Activated CD4-positive, alpha-beta T cell treated with anti-CD3 and anti-CD28 coated beads, Interleukin-2, amount 50 U/mL, for 16 hours (primary cell): ENCODE data around the gene FOXF2.

Experiments
- DNase-seq: peaks from one replicate; pipeline ENCODE4 v3.0.0-alpha.2; 2020

The FOXF2 gene

GRCh38 chr6:1415416-1416063 is 26.2 kb downstream of the FOXF2 start:
- DNase-seq, result no peak

DNA sequence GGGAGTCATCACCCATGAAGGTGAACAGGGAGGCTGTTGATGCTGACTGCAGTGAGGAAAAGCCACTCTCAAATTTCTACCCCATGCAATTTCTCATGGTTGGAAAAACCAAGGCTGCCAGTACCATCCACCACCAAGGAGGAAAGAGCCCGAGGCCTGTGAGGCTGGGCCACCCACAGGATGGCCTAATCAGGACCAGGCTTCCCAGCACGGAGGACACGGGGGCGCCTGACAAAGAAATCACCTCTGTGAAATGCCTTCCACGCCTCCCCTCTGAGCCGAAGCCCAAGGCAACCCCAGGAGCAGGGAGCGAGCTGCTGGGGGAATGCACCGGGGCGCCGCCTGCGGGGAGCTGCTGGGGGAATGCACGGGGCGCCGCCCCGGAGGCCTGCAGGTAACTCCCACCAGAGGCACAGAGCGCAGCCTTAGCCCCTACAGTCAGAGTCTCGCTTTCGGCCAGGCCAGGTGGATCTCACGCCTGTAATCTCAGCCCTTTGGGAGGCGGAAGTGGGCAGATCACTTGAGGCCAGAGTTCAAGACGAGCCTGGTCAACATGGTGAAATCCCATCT is 26.9 kb downstream of the FOXF2 start:
- no peak for DNase-seq

- DNase-seq, result no peak
Measured at GRCh38 chr6:1416820-1417219, 27.4 kb downstream of the FOXF2 start.

- DNase-seq, result no peak
Measured at GRCh38 chr6:1417718-1418117, 28.3 kb downstream of the FOXF2 start.

DNA sequence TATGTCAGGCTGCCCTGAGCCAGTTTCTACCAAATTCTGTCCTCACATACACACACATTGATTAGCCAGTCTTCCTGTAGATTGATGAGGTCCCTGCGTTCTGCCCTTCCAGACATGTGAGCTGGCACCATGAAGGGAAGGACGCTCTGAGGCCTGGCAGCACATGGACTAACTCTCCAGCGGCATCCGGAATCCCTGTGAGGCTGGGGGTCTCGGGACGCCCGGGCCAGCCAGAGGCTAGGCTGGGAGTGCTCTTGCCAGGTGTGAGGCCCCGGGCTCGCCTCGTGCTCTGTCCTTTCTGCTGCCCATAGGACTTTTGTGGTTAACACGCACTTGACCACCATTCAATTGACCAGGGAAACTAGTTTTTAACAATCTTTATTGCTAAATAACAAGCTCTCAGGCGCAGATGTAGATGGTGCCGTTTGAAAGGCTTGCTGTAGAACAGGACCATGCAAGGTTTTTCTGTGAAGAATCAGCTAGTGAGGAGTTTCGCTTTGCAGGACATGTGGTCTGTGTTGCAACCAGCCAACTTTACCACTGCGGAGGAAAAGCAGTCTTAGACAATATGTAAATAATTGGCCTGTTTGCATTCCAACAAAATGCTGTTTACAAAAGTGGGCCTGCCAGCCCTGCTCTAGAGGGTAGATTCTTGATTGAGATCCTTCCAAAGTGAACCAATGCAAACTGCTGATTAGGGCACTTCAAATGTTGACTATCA is 29.3 kb downstream of the FOXF2 start:
- no peak for DNase-seq

- no peak for DNase-seq
Measured at GRCh38 chr6:1420382-1420781, 31.0 kb downstream of the FOXF2 start.

DNA sequence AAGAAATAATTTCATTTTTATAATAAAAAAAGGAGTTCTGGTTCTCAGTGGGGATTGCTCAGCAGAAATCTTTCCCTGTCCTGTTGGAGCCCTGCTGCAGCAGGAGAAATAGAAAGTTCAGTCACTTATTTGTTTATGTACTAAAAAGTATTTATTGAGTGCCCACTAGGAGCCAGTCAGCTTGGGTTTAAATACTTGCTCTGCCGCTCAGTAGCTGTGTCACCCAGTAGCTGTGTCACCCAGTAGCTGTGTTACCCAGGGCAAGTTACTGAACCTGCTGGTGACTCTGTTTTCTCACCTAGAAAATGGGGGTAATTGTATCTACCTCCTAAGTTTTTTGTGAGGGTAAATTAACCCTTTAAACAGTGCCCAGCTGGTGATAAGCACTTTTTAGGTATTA is 32.9 kb downstream of the FOXF2 start:
- no peak for DNase-seq

DNA sequence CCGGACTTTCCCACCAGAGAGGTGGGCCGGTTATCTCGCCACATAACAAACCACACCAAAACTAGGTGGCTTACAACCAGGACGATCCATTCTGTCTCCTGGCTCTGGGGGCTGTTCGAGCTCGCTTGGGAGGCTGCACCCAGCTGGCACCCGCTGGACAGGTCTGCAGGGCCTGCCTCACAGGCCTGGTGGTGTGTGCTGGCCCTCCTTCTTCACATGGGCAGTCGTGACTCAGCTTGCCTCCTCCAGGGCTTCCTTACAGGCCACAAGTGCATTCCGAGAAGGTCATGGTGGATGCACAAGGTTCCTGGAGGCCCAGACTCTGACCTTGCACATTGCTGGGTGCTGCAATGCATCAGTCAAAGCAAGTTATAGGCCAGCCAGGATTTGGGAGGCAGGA is 34.2 kb downstream of the FOXF2 start:
- no peak for DNase-seq

DNA sequence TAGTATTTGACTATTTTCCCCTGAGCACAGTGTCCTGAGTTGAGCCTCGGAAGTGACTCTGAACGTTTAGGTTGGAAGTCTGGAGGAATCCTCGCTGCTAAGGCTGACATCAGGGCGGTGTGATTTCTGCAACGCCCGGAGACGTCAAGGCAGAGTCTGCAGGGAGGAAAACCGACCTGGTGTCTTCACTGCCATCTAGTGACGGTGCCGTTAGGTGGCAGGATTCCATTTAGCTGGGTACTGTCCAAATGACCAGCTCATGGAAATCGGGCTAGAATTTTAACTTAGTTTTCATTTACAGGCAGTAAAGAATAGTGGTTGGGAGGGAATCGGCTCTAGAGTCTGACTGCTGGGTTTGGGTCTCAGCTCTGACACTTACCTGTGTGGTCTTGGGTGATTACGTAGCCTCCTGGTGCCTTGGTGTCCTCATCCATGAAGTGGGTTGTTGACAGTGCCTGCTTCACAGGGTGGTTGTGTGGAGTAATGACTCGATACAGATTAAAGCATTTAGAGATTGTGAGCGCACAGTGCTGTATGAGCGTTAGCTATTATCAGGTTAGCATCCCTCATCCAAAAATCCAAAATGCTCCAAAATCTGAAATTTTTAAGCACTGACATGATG is 35.0 kb downstream of the FOXF2 start:
- DNase-seq, result peak; percentile 24

DNA sequence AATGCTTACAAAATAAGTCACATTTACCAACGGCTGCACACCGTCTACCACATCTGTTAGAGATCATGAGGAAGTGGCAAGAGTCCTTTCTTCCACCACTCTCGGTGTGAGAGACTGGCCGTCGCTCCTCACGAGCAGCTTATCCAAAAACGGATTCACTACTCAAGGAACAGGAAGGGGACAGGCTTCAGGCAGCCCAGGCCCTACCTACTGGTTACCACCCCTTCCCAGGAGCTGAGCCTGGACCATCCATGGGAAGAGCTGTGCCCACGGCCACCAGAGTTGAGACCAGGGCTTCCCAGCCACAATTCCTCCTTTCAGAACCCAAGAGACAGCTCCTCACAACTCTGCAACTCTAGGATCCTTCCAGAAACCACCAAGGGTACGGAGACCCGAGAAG is 37.0 kb downstream of the FOXF2 start:
- no peak for DNase-seq

DNA sequence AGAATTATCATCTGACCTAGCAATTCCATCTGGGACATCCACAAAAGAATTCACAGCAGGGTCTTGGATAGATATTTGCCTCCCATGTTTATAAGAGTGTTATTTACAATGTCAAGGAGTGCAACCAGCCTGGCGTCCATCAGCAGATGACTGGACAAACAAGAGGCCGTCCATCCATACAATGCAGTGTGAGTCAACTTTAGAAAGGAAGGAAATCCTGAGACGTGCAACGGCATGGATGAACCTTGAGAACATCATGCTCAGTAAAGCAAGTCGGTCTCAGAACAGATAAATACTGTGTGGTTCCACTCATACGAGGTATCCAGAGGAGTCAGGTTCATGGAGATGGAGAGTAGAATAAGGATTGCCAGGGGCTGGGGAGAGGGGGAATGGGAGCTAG is 46.4 kb downstream of the FOXF2 start:
- DNase-seq, result no peak

- DNase-seq, result peak; percentile 54
Measured at GRCh38 chr6:1436334-1437306, 47.2 kb downstream of the FOXF2 start.

- no peak for DNase-seq
Measured at GRCh38 chr6:1437553-1438406, 48.4 kb downstream of the FOXF2 start.

GRCh38 chr6:1438471-1438881 is 49.1 kb downstream of the FOXF2 start:
- no peak for DNase-seq

GRCh38 chr6:1439349-1439748 is 50.0 kb downstream of the FOXF2 start:
- no peak for DNase-seq

- no peak for DNase-seq
Measured at GRCh38 chr6:1442929-1443328, 53.6 kb downstream of the FOXF2 start.
